NB4 (cell line): ENCODE measurements around the gene SSBP1.

Source experiments
- DNase-seq: peaks from one replicate; pipeline ENCODE4 v3.0.0; 2010; ENCODE audit warnings: low read depth
- H3K4me3 ChIP-seq: one replicate; pipeline ENCODE4 v1.5.1; 2011; ENCODE audit warnings: mild to moderate bottlenecking, low read depth, low read length, moderate library complexity
- CTCF ChIP-seq: IDR thresholded peaks from one replicate; pipeline ENCODE4 v1.5.1; 2012; ENCODE audit warnings: low read depth, low read length
- MYC ChIP-seq: IDR thresholded peaks from 2 replicates; pipeline ENCODE4 v1.6.1; 2011; ENCODE audit warnings: low read depth, low read length
- POLR2A ChIP-seq: IDR thresholded peaks from 2 replicates; pipeline ENCODE4 v1.6.1; 2011; ENCODE audit warnings: mild to moderate bottlenecking; ENCODE audit not compliant: insufficient read length; ENCODE audit errors: extremely low read depth
- TF ChIP-seq, protein P1 (sequence below): IDR thresholded peaks from 2 replicates; pipeline ENCODE4 v1.6.1; 2011; ENCODE audit warnings: low read depth, low read length

The SSBP1 gene

DNA sequence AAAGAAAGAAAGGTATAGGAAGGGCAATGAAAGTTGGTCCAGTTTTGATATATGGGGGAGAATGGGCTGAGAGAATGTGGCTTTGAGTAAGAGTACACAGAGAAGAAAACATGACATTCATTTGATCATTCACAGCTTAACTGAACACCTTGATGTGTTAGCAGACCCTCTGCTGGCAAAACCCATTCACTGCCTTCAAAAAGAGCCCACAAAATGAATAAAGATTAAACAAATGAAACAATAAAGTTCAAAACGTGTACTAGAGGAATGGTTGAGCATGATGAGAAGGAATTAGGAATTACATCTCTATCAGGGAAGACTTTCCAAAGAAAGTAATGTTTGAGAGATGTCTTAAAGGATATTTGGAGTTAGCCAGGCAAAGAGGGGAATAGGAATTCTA lies 27.9 kb upstream of the SSBP1 start:
- no peak for TF ChIP-seq POLR2A
- no peak for TF ChIP-seq MYC
- no peak for TF ChIP-seq CTCF
- TF ChIP-seq, protein P1, sequence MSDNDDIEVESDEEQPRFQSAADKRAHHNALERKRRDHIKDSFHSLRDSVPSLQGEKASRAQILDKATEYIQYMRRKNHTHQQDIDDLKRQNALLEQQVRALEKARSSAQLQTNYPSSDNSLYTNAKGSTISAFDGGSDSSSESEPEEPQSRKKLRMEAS: no peak
- no peak overlapping the region for H3K4me3 ChIP-seq
- DNase-seq: no peak

GRCh38 chr7:141712603-141713255 lies 25.4 kb upstream of the SSBP1 start:
- TF ChIP-seq, protein P1: no peak
- TF ChIP-seq CTCF (no peak), POLR2A (no peak)
- no peak for DNase-seq
- no peak overlapping the region for H3K4me3 ChIP-seq

- H3K4me3 ChIP-seq: no peak overlapping the region
- TF ChIP-seq POLR2A: no peak
- TF ChIP-seq, protein P1: no peak
- no peak for TF ChIP-seq MYC
- no peak for DNase-seq
Measured at GRCh38 chr7:141713890-141714289, 24.3 kb upstream of the SSBP1 start.

DNA sequence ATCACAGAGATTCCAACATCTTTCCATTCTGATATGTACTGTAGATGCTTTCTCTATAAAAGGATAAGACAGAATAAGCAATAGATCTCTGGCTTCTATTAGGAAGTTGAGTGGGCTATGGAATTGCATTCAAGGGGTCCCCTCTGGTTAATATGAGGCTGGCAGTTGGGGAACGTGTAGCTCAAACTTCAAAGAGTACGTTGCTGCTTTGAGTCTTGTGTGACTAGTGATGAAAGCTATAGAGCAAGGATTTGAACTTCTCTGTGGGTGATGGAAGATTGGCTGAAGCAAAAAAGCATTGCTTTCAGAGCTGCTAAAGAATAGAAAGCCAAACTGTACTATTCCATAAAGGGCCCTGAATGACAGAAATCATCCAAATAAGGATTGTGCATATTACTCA lies 23.6 kb upstream of the SSBP1 start:
- no peak for TF ChIP-seq POLR2A
- TF ChIP-seq MYC: no peak
- TF ChIP-seq, protein P1: no peak
- no peak for TF ChIP-seq CTCF
- no peak overlapping the region for H3K4me3 ChIP-seq
- DNase-seq: no peak

- TF ChIP-seq POLR2A: no peak
- TF ChIP-seq, protein P1: no peak
- TF ChIP-seq MYC: no peak
- no peak for TF ChIP-seq CTCF
- H3K4me3 ChIP-seq: no peak overlapping the region
- no peak for DNase-seq
Measured at GRCh38 chr7:141715018-141715417, 23.1 kb upstream of the SSBP1 start.

GRCh38 chr7:141715794-141716689 lies 22.1 kb upstream of the SSBP1 start:
- no peak overlapping the region for H3K4me3 ChIP-seq
- no peak for TF ChIP-seq CTCF
- TF ChIP-seq, protein P1: no peak
- TF ChIP-seq MYC: no peak
- TF ChIP-seq POLR2A: no peak
- no peak for DNase-seq
